Activated CD8-positive, alpha-beta memory T cell treated with anti-CD3 and anti-CD28 coated beads, Interleukin-2, amount 50 U/mL, for 4 hours (primary cell): Measurements from ENCODE around the gene GALNT5.
"Not testable (repeated sequence)": the region's sequence is repeated elsewhere in the genome, so short reads cannot be mapped to it uniquely, and the experiment has no call there.

Source experiments
- DNase-seq: peaks from one replicate; pipeline ENCODE4 v3.0.0-alpha.2; 2020

Gene GALNT5, protein sequence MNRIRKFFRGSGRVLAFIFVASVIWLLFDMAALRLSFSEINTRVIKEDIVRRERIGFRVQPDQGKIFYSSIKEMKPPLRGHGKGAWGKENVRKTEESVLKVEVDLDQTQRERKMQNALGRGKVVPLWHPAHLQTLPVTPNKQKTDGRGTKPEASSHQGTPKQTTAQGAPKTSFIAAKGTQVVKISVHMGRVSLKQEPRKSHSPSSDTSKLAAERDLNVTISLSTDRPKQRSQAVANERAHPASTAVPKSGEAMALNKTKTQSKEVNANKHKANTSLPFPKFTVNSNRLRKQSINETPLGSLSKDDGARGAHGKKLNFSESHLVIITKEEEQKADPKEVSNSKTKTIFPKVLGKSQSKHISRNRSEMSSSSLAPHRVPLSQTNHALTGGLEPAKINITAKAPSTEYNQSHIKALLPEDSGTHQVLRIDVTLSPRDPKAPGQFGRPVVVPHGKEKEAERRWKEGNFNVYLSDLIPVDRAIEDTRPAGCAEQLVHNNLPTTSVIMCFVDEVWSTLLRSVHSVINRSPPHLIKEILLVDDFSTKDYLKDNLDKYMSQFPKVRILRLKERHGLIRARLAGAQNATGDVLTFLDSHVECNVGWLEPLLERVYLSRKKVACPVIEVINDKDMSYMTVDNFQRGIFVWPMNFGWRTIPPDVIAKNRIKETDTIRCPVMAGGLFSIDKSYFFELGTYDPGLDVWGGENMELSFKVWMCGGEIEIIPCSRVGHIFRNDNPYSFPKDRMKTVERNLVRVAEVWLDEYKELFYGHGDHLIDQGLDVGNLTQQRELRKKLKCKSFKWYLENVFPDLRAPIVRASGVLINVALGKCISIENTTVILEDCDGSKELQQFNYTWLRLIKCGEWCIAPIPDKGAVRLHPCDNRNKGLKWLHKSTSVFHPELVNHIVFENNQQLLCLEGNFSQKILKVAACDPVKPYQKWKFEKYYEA

DNA sequence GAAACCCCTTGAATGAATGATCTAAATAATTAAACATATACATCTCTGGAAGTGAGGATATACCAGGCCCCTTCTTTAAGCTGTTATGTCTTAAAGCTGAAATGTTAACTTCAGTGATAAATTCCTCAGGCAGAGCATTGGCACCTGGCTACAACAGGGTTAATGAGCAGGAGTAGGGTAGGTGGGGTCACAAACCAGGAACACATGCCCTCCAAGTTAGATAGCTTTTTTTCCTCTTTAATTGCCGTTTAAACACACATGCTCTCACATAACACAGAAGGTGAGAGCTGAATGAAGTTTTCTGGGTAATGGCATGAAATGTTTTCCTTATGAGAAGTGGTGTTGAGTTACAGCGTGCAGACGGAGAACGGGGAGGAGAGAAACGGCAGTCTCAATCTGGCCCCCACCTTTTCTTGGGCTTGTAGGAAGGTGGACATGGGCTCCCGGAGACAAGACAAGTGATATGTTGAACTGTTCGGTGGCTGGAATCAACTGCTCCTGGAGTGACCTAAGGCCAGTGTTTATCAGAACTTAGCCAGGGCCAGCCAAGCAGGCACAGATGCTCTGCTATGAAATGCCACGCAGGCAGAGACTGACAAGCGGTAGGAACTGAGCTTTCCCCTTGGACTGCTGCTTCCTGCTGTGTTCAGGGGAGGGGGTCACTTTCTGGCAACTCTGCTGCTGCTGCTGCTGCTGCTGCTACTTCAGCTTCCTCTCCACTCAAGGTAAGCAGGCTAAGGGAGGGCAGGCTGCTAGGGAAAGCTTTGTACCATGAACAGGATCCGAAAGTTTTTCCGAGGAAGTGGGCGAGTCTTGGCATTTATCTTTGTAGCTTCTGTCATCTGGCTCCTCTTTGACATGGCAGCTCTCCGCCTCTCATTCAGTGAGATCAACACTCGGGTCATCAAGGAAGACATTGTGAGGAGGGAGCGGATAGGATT is at the start of gene GALNT5:
GALNT5 (plus strand) TSS at position 394 of the 941 bp plus-strand sequence; CDS start at position 772, 378 bp downstream.
- no peak for DNase-seq

DNA sequence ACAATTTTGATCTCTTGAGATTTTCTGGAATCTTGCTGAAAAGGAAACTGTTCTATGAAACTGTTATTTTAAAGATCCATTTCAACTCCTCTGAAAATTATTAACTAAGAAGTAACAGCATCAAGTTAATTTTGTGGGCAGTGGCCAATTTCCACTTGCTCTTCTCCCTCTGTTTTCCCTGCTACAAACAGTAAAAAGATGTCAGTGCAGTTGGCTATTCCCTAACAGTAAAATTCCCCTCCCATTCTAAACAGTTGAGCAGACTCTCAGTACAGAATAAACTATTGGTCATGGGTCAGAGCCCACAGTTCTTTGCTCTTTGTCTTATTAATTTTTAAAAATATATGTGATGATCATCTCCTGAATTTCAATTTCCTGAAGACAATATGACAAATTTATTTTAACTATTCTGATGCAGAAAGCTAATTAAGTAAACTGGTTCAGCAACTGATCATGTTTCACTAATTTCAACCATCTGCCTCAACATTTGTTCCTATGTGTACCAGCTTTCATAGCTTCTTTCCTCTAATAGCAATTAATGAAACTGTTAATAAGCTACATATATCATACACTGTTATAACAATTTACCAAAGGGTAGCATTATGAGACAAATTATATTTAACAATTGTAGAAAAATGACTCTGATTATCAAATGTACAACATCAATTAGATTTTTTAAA is 41.1 kb upstream of the GALNT5 start:
- DNase-seq: no peak

DNA sequence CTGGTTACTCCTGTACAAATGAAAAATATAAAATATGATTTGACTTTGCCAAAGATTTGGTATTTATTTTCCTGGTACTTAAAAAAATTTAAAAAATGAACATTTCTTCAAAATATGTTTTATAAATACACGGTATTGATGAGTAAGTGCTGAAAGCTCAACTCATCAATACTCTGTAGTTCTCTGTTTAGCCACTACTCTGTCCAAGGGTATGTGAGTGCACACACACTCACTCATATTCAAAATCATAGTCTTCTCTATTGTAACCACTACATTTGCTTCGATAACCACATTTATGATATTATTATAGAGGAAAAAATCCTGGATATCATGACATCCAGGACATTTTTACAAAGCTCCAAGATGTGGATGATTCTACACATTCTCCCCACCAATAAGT is 40.1 kb upstream of the GALNT5 start:
- DNase-seq: no peak

DNA sequence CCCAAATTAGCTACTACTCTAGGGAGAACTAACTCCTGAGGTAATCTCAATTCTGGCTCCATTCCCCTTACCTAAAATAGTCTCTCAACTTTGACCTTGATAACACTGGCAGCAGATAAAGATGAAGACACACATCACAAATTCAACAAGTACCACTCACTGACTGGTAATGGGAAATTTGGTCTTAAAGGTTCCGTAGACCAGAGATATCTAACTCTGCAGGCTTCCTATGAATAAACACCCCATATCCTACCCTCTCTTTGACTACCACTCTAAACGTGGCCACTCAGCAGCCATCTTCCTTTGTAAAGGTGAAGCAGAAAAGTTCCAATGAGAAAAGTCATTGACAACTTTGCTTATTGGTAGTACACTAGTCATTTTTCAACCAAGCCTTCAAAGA is 38.6 kb upstream of the GALNT5 start:
- DNase-seq: no peak

DNA sequence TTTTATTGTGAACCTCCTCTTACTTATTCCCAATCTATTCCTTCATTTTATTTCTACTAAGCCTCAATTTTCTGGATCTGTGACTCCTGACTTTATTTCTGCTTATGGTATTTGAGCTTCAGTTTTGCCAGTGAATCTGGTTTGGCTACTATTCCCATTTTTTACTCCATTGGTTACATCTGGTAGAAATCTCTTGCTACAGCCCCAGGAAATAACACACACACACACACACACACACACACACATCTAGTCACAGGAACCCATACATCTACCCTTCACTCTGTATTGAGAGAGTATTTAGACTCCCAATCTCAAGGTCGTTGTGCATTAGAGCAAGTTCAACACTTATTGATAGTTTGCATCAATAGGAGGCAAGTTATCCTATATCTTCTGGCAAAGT is 37.0 kb upstream of the GALNT5 start:
- DNase-seq: no peak

DNA sequence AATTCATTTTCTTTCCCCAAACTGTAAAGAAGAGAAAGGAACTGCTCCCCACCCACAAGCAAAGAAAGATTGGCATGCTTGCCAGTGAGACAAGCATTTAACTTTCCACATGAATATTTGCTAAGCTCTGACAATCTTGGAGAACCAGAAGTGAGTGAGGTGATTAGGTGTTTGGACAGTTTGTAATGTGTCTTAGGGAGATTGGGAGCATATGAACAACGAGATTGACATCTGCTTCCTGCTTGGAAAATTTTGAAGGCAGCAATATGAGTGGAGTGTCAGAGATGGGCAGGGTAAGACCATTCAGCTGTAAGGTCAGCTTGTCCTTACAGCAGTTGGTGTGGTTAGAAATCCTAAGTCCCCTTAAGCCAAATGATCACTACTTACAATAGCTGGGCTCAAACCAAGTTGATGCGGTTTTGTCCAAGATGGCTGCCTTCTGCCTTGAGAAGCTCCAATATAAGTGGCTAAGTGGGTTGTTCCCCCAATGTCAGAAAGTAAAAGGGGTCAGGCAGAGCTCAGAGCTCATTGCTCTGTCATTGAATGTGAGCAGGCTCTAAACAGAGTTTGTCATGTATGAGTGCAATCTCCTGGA is 36.0 kb upstream of the GALNT5 start:
- no peak for DNase-seq

DNA sequence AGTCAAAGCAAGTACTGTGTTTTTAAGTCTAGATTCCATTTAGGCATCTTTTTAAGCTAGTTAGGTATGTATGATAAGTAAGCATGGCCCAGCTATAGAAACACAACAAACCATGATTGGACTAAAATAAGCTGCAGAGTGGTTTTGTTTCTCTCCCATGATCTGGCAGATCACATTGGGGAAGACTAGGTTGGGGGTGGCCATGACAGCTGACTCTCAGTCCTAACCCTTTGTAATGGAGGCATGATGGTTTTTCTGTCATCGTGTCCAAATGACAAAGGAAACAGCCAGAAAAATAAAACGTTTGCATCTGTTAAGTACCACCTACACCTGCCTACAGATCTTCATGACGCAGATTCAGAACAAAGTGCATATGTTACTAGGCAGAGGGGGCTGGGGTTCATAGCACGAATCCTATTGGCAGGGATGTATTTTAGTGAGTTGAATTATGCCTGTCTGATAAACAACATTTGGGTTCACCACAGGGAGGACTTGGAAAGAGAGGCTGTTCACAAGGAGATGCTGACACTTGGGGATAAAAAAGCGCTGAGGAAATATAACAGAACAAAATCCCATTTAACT is 33.8 kb upstream of the GALNT5 start:
- no peak for DNase-seq

DNA sequence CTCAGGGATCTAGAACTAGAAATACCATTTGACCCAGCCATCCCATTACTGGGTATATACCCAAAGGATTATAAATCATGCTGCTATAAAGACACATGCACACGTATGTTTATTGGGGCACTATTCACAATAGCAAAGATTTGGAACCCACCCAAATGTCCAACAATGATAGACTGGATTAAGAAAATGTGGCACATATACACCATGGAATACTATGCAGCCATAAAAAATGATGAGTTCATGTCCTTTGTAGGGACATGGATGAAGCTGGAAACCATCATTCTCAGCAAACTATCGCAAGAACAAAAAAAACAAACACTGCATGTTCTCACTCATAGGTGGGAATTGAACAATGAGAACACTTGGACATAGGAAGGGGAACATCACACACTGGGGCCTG is 33.1 kb upstream of the GALNT5 start:
- not testable (repeated sequence) for DNase-seq

DNA sequence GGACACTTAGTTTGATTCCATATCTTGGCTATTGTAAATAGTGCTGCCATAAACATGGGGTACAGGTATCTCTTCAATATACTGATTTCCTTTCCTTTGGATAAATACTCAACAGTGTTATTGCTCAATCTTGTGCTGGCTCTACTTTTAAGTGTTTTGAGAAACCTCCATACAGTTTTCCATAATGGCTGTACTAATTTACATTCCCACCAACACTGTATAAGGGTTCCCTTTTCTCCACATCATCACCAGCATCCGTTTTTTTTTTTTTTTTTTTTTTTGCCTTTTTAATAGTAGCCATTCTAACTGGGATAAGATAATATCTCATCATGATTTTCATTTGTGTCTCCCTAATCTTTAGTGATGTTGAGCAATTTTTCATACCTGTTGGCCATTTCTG is 29.9 kb upstream of the GALNT5 start:
- no peak for DNase-seq

DNA sequence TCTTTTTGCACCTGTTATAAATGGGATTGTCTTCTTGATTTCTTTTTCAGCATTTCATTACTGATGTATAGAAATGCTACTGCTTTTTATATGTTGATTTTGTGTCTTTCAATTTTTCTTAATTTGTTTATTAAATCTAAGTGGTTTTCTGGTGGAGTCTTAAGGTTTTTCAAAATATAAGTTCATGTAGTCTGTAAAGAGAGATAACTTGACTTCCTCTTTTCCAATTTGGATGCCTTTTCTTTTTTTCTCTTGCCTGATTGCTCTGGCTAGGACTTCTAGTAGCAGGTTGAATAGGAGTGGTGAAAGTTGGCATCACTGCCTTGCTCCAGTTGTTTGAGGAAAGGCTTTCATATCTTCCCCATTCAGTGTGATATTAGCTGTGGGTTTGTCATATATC is 28.6 kb upstream of the GALNT5 start:
- no peak for DNase-seq

DNA sequence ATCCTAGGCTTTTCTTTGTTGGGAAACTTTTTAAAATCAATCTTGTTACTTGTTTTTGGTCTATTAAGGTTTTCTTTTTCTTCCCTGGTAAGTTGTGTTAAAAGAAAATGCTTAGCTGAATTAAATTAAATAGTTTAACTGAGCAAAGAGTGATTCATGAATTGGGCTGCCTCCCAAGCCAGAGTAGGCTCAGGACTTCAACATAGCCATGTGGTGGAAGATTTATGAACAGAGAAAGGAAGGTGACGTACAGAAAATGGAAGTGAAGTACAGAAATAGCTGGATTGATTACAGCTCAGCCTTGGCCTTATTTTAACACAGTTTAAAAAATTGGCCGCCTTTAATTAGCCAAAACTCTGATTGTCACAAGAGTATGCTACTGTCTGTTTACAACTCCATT is 27.9 kb upstream of the GALNT5 start:
- DNase-seq: no peak

DNA sequence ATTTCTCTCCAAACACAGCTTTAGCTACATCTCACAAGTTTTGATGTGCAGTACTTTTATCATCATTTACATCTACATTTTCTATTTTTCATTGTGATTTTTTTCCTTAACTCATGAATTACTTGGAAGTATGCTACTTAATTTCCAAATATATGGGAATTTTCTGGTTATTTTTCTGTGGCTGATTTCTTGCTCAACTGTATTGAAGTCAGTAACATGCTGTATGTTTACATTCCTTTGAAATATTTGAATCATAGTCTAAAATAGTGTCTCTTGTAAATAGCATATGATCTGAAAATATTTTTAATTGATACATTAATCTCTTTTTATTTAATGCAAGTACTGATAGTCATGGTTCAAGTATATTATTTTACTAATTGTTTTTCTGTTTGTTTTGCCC is 26.0 kb upstream of the GALNT5 start:
- DNase-seq: no peak

DNA sequence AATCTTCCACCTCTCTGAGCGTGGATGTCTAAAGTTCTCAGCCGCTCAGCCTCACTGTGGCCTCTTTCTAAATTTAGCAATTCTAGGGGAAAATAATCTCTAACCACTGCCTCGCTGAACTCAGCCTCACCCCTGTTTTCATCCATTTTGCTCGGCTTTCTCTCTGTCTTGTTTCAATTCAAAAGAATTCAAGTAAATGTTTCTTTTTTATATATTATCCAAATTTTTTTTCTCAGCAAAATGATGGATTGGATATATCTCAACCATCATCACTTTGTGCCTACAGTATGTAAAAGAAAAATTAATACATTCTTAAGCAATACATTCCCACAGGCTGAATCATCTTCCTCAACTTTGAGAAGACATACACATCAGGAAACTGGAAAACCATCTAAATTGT is 24.0 kb upstream of the GALNT5 start:
- DNase-seq: no peak

DNA sequence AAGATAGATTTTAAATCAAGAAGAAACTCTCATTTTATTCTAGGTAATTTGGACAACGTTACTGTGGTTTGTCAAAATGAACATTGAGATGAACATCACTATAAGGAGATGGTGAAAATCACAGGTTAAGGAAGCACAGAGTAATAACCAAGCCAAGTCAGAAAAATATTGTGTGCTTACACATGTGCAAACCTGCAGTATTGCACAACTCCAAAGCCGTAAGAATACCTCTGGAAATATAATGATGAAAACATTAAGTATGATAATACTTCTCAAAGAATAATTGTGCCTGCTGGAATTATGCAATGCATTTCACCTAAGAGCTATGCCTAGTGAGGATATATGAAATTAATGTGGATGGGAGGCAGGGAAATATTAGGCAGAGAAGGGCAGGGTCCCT is 21.1 kb upstream of the GALNT5 start:
- no peak for DNase-seq

DNA sequence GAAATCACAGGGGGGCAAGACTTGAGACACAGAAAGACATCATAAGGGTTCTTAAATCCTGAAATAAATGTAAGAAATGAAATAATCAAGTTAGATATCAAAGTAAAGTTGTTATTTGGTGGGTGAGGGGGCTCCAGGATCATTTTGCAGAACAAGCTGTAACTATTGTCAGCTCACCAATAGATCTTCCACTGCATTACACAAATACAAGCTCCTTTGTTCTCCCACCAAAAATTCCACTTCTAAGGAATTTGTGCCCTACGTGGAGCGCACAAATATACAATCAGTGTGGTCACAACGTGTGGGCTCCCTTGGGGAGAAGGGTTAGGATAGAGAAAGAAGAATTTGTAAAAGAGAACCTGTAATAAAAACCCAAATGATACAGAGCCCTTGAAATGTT is 19.2 kb upstream of the GALNT5 start:
- DNase-seq: no peak

DNA sequence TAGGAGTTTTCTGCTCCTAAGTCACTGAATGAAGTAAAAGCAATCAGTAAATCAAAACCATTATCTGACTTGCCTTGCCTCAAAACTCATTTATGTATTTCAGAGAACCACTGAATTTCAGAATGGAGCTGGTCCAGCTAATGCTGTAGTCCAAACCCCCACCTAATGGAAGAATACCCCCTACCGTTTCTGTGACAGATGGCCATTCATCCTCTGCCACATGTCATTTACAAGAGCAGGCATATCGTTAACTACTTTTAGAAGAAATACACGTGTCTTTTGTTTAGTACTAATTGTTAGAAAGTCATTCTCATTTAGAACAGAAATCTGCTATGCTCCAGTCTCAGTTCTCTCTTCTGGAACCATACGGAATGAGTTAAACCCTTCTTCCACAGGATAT is 12.8 kb upstream of the GALNT5 start:
- no peak for DNase-seq

DNA sequence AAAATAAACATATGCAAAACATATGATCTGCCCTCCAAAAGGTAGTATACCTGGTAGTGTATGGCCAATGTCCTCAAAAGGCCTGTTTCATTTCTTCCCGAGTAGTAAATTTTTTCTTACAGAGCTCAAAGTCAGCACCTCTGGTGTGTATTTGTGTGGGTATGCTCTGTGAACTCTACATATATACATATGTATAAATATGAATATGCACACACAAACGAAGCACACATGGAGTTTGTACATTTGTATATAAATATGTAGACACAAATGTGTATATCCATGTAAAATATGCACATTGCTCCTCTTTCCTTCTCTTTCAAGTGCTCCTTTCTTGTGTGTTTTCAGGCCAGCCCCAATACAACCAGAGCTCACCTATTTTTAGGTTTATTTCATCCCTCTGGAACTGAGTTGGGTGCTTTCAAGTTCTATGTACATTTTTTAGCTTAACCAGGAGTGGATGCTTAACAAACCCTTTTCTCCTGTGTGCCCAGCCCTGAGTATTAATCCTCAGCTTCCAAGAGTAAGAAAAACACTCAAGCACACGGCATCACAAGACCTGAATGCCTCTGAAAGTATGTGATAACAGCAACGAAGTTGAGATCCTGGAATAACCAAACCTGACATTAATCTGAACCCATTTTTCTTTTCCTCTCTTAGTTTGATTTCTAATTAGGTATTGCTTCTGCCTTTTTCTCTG is 12.2 kb upstream of the GALNT5 start:
- DNase-seq: no peak

DNA sequence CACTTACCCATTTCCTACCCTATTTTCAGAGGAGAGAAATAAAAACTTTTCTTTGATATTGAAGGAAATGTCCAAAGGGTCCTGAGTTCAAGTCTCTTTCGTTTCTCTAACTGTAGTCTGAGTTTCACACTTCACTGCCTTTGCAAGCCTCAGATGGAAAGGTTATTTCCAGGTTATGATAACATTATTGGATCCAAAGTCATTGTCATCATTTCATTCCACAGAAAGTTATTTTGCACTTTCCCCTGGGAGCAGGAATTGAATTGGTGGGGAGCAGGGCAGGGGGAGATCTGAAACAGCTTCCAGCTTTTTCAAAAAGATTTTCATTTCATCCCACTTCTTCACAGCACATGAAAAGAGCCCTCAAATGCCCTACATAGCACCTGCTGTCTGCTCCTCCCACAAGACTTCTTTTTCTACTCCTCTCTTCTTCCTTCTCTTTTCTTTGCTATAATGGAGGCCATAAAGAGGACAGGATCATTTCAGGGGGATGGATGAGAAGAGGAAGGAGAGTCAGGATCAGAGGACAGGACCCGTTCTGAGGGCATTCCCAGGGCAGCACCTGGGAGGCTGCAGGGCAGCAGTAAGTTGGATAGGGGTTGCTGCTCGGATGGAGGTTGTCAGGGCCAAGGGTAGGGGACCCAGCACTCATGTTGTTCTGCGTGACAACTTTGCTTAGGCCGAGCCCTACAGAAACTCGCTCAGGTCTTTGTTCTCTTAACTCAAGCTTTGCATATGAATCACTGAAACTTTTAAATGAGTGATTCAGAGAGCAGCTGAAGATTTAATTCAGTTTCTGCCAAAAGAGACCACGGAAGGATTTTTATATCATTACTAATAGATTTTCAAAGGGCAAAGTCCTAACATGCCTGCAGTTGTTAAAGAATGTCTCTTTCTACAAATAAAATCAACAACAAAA is 11.4 kb upstream of the GALNT5 start:
- DNase-seq: no peak

DNA sequence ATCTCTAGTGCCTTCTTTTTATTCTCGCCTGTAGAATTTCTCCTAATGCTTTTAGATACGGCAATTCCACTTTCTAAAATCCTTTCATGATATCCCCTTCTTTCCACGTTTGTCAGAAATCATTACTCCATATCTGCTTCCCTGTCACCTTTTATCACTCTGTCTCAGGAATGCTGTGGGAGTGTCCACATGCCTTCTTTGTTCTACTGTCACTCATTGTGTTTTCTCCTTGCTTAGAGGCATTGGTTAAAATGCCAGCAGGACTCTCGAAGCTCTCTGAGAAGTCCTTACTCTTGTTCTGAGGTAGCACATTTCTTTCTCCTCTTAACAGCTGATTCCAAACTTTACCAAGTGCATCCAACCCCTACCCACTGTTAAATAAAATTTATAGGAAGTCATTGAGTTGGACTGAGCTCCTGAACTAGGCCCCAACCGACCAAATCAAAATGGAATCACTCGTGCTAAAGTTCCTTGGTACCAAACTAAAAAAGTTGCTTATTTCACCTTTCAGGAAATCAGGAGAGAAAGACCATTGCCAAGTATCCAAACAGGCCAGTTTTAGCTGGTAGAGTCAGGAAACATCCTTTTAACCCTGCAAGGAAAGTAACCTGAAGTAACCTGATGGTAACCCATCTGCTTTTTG is 10.6 kb upstream of the GALNT5 start:
- no peak for DNase-seq
